Left forelimb (tissue), 1 donor: Measurements from ENCODE around the gene CIPC.

Experiments used
- DNase-seq: peaks from one replicate; pipeline ENCODE4 v3.0.0-alpha.2; 2018; ENCODE audit warnings: low spot score

The CIPC gene

GRCh38 chr14:77153802-77154201 is 55.7 kb downstream of the CIPC start:
- no peak for DNase-seq

- no peak for DNase-seq
These were observed 56.4 kb downstream of the CIPC start for GRCh38 chr14:77154421-77154820.

- no peak for DNase-seq
These were observed 57.0 kb downstream of the CIPC start for GRCh38 chr14:77155083-77155482.

GRCh38 chr14:77157740-77158139 is 59.7 kb downstream of the CIPC start:
- DNase-seq: no peak

- DNase-seq: no peak
These were observed 60.3 kb downstream of the CIPC start for GRCh38 chr14:77158175-77158881.

GRCh38 chr14:77158882-77159255 is 60.8 kb downstream of the CIPC start:
- DNase-seq: no peak

GRCh38 chr14:77161011-77161410 is 63.0 kb downstream of the CIPC start:
- DNase-seq: no peak
